Epithelial cell of esophagus (primary cell): Measurements from ENCODE around the gene TM2D3.

ENCODE experiments used
- DNase-seq: peaks from one replicate; pipeline ENCODE4 v3.0.0; 2010; ENCODE audit warnings: low read depth
- H3K4me3 ChIP-seq: 2 replicates; pipeline ENCODE4 v1.5.1; 2011; ENCODE audit warnings: mild to moderate bottlenecking, low read length, control low read depth
- TF ChIP-seq, protein P1 (sequence below): IDR thresholded peaks from 2 replicates; pipeline ENCODE4 v1.5.1; 2011; ENCODE audit warnings: low read depth, mild to moderate bottlenecking, low read length, control low read depth, inconsistent platforms; ENCODE audit not compliant: insufficient read depth; ENCODE audit errors: missing control alignments

The TM2D3 gene

DNA sequence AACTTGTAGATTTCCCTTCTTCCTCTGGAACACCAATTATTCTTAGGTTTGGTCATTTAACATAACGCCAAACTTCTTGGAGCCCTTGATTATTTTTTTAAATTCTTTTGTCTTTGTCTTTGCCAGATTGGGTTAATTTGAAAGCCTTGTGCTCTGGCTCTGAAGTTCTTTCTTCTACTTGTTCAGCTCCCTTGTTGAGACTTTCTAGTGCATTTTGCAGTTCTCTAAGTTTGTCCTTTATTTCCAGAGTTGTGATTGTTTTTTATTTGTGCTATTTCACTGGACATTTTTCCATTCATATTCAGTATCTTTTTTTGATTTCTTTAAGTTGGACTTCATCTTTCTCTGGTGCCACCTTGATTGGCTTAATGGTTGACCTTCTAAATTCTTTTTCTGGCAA, 55.5 kb downstream of the TM2D3 start:
- no peak for DNase-seq
- TF ChIP-seq, protein P1, sequence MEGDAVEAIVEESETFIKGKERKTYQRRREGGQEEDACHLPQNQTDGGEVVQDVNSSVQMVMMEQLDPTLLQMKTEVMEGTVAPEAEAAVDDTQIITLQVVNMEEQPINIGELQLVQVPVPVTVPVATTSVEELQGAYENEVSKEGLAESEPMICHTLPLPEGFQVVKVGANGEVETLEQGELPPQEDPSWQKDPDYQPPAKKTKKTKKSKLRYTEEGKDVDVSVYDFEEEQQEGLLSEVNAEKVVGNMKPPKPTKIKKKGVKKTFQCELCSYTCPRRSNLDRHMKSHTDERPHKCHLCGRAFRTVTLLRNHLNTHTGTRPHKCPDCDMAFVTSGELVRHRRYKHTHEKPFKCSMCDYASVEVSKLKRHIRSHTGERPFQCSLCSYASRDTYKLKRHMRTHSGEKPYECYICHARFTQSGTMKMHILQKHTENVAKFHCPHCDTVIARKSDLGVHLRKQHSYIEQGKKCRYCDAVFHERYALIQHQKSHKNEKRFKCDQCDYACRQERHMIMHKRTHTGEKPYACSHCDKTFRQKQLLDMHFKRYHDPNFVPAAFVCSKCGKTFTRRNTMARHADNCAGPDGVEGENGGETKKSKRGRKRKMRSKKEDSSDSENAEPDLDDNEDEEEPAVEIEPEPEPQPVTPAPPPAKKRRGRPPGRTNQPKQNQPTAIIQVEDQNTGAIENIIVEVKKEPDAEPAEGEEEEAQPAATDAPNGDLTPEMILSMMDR: no peak
- no peak overlapping the region for H3K4me3 ChIP-seq
